GM12874 (cell line): Measurements from ENCODE around the gene PDIA5.

Experiments
- CTCF ChIP-seq: IDR thresholded peaks from 2 replicates; pipeline ENCODE4 v1.5.1; 2011; ENCODE audit warnings: low read depth, mild to moderate bottlenecking, control low read depth, low read length, moderate library complexity; ENCODE audit not compliant: insufficient read depth

PDIA5 gene

GRCh38 chr3:123054931-123055330, 11.9 kb upstream of the PDIA5 start:
- TF ChIP-seq CTCF = no peak

GRCh38 chr3:123055352-123055751, 11.5 kb upstream of the PDIA5 start:
- no peak for TF ChIP-seq CTCF

GRCh38 chr3:123058505-123058904, 8.3 kb upstream of the PDIA5 start:
- TF ChIP-seq CTCF = no peak

GRCh38 chr3:123060054-123060453, 6.8 kb upstream of the PDIA5 start:
- no peak for TF ChIP-seq CTCF

GRCh38 chr3:123061856-123062255, 5.0 kb upstream of the PDIA5 start:
- no peak for TF ChIP-seq CTCF

GRCh38 chr3:123063034-123063433, 3.8 kb upstream of the PDIA5 start:
- no peak for TF ChIP-seq CTCF

GRCh38 chr3:123064506-123064905, 2.3 kb upstream of the PDIA5 start:
- TF ChIP-seq CTCF = no peak

- TF ChIP-seq CTCF = no peak
These were observed 1.9 kb upstream of the PDIA5 start for GRCh38 chr3:123064914-123065313.
